GM12801 (cell line): ENCODE measurements around the gene ZBTB7B.

ENCODE experiments used
- TF ChIP-seq, protein P1 (sequence below): IDR thresholded peaks from one replicate; pipeline ENCODE4 v1.5.1; 2011; ENCODE audit warnings: control low read depth; ENCODE audit not compliant: insufficient read length; ENCODE audit errors: extremely low read depth

The ZBTB7B gene

DNA sequence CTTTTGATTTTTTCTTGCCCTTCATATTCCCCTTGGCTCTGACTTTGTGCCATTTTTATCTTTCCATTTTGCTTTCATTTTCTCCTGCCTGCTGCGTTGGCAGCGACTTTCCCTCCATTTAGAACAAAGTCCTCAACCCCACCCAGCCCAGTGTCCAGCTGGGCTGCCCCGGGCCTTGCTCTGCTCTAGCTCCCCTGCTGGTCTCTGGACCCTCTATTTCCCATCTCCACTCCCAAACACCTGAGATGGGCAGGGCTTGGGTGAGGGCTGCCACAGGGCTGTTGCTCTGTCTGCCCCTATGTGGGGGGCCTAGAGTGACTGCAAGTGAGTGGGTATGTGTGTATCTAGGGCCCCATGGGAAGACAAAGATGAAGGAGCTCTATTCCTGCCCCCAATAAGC, 41.2 kb downstream of the ZBTB7B start:
- TF ChIP-seq, protein P1, sequence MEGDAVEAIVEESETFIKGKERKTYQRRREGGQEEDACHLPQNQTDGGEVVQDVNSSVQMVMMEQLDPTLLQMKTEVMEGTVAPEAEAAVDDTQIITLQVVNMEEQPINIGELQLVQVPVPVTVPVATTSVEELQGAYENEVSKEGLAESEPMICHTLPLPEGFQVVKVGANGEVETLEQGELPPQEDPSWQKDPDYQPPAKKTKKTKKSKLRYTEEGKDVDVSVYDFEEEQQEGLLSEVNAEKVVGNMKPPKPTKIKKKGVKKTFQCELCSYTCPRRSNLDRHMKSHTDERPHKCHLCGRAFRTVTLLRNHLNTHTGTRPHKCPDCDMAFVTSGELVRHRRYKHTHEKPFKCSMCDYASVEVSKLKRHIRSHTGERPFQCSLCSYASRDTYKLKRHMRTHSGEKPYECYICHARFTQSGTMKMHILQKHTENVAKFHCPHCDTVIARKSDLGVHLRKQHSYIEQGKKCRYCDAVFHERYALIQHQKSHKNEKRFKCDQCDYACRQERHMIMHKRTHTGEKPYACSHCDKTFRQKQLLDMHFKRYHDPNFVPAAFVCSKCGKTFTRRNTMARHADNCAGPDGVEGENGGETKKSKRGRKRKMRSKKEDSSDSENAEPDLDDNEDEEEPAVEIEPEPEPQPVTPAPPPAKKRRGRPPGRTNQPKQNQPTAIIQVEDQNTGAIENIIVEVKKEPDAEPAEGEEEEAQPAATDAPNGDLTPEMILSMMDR = no peak

DNA sequence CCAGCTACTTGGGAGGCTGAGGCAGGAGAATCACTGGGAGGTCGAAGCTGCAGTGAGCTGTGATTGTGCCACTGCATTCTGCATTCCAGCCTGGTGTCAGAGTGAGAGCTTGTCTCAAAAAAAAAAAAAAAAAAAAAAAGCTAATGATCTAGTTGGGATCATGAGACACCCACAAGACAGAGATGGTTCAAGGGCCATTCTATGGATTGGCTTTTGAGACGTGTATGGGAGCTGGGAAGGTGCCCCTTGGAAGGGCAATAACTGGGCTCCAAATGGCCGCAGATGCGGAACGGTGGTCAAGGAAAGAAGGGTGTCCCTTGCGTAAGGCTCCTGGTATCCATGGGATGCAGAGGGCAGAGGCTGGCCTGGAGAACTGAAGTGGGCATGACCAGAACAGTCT, 41.8 kb downstream of the ZBTB7B start:
- TF ChIP-seq, protein P1 = no peak

DNA sequence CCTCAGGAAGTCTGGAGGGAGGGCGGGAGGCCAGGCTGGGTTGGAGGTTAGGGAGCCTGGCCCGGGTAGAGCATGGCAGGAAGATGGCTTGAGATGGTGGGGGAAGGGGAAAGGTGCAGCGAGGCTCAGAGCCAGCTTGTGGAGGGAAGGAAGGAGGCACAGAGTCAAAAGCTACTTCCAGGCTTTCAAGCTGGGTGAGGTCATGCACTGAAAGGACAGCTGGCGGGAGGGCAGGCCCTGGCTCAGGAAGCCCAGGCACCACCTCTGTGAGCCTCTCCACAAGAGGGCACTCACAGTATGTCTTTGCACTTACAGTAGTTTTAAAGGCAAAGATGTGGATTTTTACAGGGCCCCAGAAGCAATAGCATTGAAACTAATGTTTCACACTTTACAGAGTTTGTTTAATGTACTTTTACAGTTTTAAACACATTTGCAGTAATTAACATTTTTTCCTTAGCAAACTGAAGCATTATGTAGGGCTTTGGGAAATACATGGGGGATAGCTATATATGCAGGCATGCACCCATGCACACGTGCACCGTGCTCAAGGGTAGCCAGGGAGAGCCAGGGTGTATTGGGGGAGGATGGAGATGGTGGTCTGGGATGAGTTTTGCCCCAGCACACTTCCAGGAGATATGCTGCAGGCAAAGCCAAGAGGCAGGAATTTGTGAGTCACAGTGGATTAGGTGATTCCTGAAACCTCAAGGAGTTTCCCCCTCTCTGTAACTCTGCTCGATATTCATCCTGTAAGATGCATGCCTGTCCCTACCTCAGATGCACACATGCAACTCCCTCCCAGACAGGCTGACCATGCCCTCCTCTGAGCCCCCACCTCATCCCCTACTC, 42.4 kb downstream of the ZBTB7B start:
- TF ChIP-seq, protein P1 = no peak

DNA sequence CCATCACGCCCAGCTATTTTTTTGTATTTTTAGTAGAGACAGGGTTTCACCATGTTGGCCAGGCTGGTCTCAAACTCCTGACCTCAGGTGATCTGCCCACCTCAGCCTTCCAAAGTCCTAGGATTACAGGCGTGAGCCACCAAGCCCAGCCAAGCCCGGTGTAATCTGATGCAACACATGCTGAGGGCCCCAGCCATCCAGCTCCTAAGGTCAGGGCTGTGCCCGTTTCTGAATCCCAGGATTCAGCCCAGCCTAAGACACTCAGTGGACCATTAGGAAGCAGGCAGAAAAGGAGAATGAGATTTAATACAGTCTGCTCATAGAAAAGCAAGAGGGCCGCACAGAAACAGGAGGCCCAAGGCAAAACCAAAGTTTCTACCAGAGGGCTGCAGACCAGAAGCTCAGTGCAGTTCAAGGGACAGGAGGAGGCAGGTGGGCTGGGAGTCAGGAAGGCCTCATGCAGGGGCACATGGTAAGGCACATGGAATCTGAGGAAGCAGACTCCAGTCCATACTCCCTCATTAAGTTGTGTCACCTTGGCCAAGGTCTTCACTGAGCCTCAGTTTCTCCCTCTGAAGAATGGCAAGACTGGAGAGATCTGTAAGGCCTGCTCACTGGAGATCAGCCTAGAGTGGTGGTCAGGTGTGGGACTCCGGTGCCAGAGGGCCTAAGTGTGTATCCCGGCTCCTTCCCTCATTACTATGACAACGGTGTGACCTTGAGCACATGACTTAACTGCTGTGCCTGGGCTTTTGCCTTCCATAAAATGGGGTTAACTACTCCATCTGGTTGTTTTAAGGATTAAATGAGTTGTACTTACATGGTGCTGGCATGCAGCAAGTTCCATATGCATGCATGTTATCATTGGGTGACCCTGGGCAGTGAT, 46.1 kb downstream of the ZBTB7B start:
- TF ChIP-seq, protein P1 = no peak

DNA sequence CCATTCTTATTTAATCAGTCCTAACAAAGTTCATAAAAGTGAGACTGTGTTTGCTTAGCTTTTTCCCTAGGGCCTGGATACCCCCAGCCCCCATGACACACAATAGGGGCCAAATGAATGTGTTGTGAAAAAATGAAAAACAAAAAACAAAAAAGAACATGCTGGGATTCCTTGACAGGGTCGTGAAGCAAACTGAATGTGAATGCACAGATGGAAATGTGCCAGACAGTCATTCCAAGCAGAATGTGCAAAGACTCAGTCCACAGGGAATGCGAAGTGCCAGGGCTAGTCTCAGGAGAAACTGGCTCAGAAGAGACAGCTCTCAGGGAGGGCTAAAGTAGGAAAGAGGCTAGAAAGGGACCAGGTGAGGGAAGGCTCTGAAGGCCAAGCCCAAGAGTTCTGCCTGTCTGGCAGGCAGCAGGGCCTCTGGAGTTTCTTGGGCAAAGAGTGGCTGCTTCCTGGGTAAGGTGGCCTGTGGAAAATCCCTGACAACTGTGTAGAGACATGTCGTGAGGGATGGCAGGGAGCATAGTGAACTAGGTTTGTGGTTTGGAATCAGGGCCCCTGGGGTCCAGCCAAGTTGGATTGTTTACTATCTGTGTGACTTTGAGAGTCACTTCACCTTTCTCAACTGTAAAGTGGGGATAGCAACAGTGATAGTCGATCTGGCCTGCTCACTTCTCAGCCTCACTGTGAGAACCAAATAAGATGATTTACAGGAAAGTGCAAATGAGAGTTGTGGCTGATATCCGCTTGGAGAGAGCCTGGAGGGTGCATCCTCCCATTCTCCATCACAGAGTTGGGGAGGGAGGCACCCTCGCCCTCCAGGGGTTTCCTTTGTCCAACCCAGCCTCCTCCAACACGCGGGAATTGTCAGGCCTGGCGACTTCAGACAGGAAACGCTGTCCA, 47.3 kb downstream of the ZBTB7B start:
- TF ChIP-seq, protein P1 = no peak

DNA sequence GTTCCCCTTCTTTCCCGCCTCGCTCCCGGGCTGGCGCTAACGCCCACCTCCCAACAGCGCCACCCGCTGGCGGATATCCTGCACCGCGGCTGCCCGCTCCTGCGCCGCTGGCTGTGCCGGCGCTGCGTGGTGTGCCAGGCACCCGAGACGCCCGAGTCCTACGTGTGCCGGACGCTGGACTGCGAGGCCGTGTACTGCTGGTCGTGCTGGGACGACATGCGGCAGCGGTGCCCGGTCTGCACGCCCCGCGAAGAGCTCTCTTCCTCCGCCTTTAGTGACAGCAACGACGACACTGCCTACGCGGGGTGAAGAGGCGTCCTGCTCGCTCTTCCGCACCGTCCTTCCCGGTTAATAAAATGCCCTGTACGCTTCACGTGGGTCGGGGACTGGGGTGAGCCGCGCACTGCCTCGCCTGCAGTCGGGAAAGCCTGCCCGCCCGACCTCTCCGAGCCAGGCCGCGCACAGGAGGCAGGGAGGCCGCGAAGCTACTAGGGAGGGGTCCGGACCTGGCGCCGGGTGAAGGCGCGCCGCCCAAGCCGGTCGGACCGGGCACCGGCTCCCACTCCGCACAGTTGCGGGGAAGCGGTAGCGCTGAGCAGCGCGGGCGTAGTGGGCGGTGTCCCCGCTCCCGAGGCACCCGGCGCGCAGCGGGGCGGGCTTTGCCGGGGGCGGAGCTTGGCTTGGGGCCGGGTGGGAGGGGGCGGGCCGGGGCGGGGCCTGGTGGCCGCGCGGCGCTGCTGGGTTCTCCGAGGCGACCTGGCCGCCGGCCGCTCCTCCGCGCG, 48.1 kb downstream of the ZBTB7B start, which contains the start of gene ADAM15:
ADAM15 (plus strand) TSS at position 757 of the 782 bp plus-strand sequence. CDS start 71 bp downstream, outside the sequence.
- TF ChIP-seq, protein P1 = no peak
